Spleen (tissue), 11 donors: Measurements from ENCODE around the gene RFXAP. TPM values are rescaled to one million over a fixed set of nuclear protein-coding genes. Genes with fewer than 3 reads are reported as not detected.

Experiments used
- DNase-seq: peaks from one replicate; pipeline ENCODE4 v3.0.0-alpha.2; 2020
- H3K27ac ChIP-seq, 8 donors: fragments of 200-600 bp; sonication (generic) in 7 of 8; 1 replicate in 4 of 8; 2 replicates in 4 of 8; pipeline versions ENCODE4 v1.5.0 to v1.8.0; 2016 to 2021; ENCODE audit warnings: inconsistent platforms in 4 of 8, mild to moderate bottlenecking in 4 of 8, moderate library complexity in 1 of 8
- H3K27me3 ChIP-seq, 7 donors: fragments of 200-600 bp; sonication (generic) in 6 of 7; replicated peaks in 1 of 7; 1 replicate in 4 of 7; 2 replicates in 3 of 7; pipeline versions ENCODE4 v1.5.0 to v1.8.0; 2016 to 2021; ENCODE audit warnings: inconsistent platforms in 3 of 7, mild to moderate bottlenecking in 1 of 7
- H3K36me3 ChIP-seq, 6 donors: fragments of 200-600 bp; sonication (generic) in 5 of 6; 1 replicate in 4 of 6; 2 replicates in 2 of 6; pipeline versions ENCODE4 v1.5.0 to v1.8.0; 2016 to 2021; ENCODE audit warnings: inconsistent platforms in 2 of 6
- H3K4me1 ChIP-seq, 6 donors: fragments of 200-600 bp; sonication (generic) in 5 of 6; 1 replicate in 3 of 6; 2 replicates in 3 of 6; pipeline versions ENCODE4 v1.5.0 to v1.8.0; 2016 to 2021; ENCODE audit warnings: inconsistent platforms in 3 of 6
- H3K4me3 ChIP-seq, 8 donors: fragments of 200-600 bp; sonication (generic) in 7 of 8; 1 replicate in 4 of 8; 2 replicates in 4 of 8; pipeline versions ENCODE4 v1.5.0 to v1.8.0; 2016 to 2021; ENCODE audit warnings: inconsistent platforms in 4 of 8, mild to moderate bottlenecking in 4 of 8, moderate library complexity in 2 of 8
- H3K9me3 ChIP-seq, 8 donors: fragments of 200-600 bp; sonication (generic) in 7 of 8; 1 replicate in 4 of 8; 2 replicates in 4 of 8; pipeline versions ENCODE4 v1.5.0 to v1.8.0; 2016 to 2021; ENCODE audit warnings: inconsistent platforms in 4 of 8
- POLR2A ChIP-seq, 3 donors: fragments of 450-650 bp; IDR thresholded peaks; one replicate each; pipeline ENCODE4 v1.5.1; 2017; ENCODE audit warnings: antibody characterized with exemption in 3 of 3, mild to moderate bottlenecking in 1 of 3
- POLR2AphosphoS5 ChIP-seq, 3 donors: sonication (generic); formaldehyde crosslinking; IDR thresholded peaks; one replicate each; pipeline ENCODE4 v1.5.1; 2017; ENCODE audit warnings: antibody characterized with exemption in 3 of 3
- WGBS, 5 donors: extraction: QIAGEN DNeasy Blood & Tissue Kit in 3 of 5; methylation state at CpG; one replicate each; pipeline versions ENCODE4 v1.1.5 to v1.1.7; 2013 to 2018; 5-methylcytosine and 5-hydroxymethylcytosine counted together
- intact Hi-C: fragments of 100-400 bp; cut with DNase I; formaldehyde crosslinking; loops from one replicate; pipeline ENCODE4 v1.15.0; 2023; ENCODE audit warnings: low total_unique reads
- polyA plus RNA-seq, 3 donors: library from polyadenylated mRNA; stranded (reverse); fragments of 200-250 nt; gene quantifications; one replicate each; pipeline ENCODE4 v1.2.1, GENCODE V29; 2013
- total RNA-seq, 7 donors: library from RNA; depleted of rRNA in 3 of 7; stranded (reverse); fragments of >200 nt in 3 of 7; fragmentation: NEBNext Ultra II Directional in 4 of 7; extraction: Animal tissue kit (Norgen Biotek cat#: 25700) in 4 of 7; gene quantifications; one replicate each; pipeline versions ENCODE4 v1.1.0 to v1.2.1, GENCODE V29; 2016 to 2021
- TF ChIP-seq, protein P1 (sequence below), 11 experiments: fragments of 200-600 bp in 7 of 11; fragments of 450-650 bp in 4 of 11; sonication (generic) in 4 of 11; IDR thresholded peaks in 8 of 11; conservative IDR thresholded peaks in 3 of 11; 1 replicate in 7 of 11; 2 replicates in 4 of 11; pipeline versions ENCODE4 v1.4.0 to v1.8.0; 2016 to 2021; ENCODE audit warnings: antibody characterized with exemption in 11 of 11, inconsistent platforms in 4 of 11, mild to moderate bottlenecking in 1 of 11
- donor health status: healthy with polysubstance abuse.
- donor health status: DM: no; HTN: no; CAD: no; lungs with moderate emphysema.
- donor health status: DM: no; HTN: no; CAD: no.
- donor health status: Bipolar disorder and iron deficiency.
- donor health status: healthy.
- donor health status: DM: no; HTN: no; CAD: no.
- donor health status: DM: yes; HTN: yes; CAD: no.

The RFXAP gene
- total and polyA plus RNA-seq, 10 donors = 4.6 to 9.3 (median 6.5) TPM

GRCh38 chr13:36870050-36870692 lies 51.1 kb downstream of the RFXAP start:
- DNase-seq = no peak
- WGBS, 5 donors = 83 to 93% (median 85%) methylated on average over 1 of the region's 1 CpG
- H3K9me3 ChIP-seq = no peaks in the 10 kb centered on the region
- H3K4me1 ChIP-seq = no peaks in the 10 kb centered on the region
- no peak overlapping the region for H3K27ac ChIP-seq
- intact Hi-C loops = no loop called here
- H3K36me3 ChIP-seq = no peaks in the 10 kb centered on the region
- H3K4me3 ChIP-seq = no peak overlapping the region
- peaks cover 0 to 7% (median 0%) of the 10 kb centered on the region in 7 donors for H3K27me3 ChIP-seq
- TF ChIP-seq, protein P1, sequence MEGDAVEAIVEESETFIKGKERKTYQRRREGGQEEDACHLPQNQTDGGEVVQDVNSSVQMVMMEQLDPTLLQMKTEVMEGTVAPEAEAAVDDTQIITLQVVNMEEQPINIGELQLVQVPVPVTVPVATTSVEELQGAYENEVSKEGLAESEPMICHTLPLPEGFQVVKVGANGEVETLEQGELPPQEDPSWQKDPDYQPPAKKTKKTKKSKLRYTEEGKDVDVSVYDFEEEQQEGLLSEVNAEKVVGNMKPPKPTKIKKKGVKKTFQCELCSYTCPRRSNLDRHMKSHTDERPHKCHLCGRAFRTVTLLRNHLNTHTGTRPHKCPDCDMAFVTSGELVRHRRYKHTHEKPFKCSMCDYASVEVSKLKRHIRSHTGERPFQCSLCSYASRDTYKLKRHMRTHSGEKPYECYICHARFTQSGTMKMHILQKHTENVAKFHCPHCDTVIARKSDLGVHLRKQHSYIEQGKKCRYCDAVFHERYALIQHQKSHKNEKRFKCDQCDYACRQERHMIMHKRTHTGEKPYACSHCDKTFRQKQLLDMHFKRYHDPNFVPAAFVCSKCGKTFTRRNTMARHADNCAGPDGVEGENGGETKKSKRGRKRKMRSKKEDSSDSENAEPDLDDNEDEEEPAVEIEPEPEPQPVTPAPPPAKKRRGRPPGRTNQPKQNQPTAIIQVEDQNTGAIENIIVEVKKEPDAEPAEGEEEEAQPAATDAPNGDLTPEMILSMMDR (IDR thresholded peaks at IDR 0.05 in 8 of 11, conservative IDR thresholded peaks at IDR 0.05 in 3 of 11) = no peak
- TF ChIP-seq POLR2AphosphoS5 (IDR thresholded peaks at IDR 0.05) (no peak), POLR2A (IDR thresholded peaks at IDR 0.05) (no peak)

GRCh38 chr13:36872621-36873020 lies 53.6 kb downstream of the RFXAP start:
- no peaks in the 10 kb centered on the region for H3K4me1 ChIP-seq
- no peaks in the 10 kb centered on the region for H3K9me3 ChIP-seq
- TF ChIP-seq, protein P1 (IDR thresholded peaks at IDR 0.05 in 8 of 11, conservative IDR thresholded peaks at IDR 0.05 in 3 of 11) = no peak
- 80 to 93% (median 88%) methylated on average over 10 of the region's 10 CpGs for whole genome bisulfite sequencing, 5 donors
- no peaks in the 10 kb centered on the region for H3K36me3 ChIP-seq
- H3K27me3 ChIP-seq = no peaks in the 10 kb centered on the region
- DNase-seq = no peak
- no peak overlapping the region for H3K27ac ChIP-seq
- no peak overlapping the region for H3K4me3 ChIP-seq
- intact Hi-C loops = no loop called here

DNA sequence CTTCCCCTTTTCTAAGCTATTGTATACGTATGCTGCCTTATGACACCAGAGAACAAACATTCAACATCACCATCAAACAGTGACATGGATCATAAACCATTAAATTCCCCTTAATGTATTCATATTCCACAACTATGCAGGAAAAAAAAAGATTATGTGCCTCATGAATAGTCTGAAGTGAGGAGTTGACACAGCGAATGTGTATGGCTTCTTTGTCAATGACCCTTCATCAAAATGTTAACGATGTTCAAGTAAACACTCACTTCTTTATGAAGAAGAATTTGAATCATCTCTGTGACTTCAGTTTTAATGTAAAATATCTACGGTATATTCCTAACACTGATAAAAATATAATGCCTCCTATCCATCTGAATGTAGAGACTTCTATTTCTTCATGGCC lies 56.4 kb downstream of the RFXAP start:
- Histone ChIP-seq H3K4me1 (no peaks in the 10 kb centered on the region), H3K9me3 (no peaks in the 10 kb centered on the region), H3K27me3 (no peaks in the 10 kb centered on the region), H3K36me3 (no peaks in the 10 kb centered on the region), H3K4me3 (no peak overlapping the region), H3K27ac (no peak overlapping the region)
- WGBS, 5 donors = 90 to 96% (median 92%) methylated on average over 4 of the region's 4 CpGs
- DNase-seq = no peak
- intact Hi-C loops = no loop called here
- TF ChIP-seq POLR2A (IDR thresholded peaks at IDR 0.05) = no peak
- no peak for TF ChIP-seq POLR2AphosphoS5 (IDR thresholded peaks at IDR 0.05)
- TF ChIP-seq, protein P1 (IDR thresholded peaks at IDR 0.05 in 8 of 11, conservative IDR thresholded peaks at IDR 0.05 in 3 of 11) = no peak

- H3K9me3 ChIP-seq = no peaks in the 10 kb centered on the region
Measured at GRCh38 chr13:36875961-36876360, 56.9 kb downstream of the RFXAP start.

More at GRCh38 chr13:36875961-36876360, 56.9 kb downstream of the RFXAP start:
- TF ChIP-seq POLR2A (IDR thresholded peaks at IDR 0.05) (no peak), POLR2AphosphoS5 (IDR thresholded peaks at IDR 0.05) (no peak)
- TF ChIP-seq, protein P1 (IDR thresholded peaks at IDR 0.05 in 8 of 11, conservative IDR thresholded peaks at IDR 0.05 in 3 of 11) = no peak
- Histone ChIP-seq H3K4me1 (no peaks in the 10 kb centered on the region), H3K4me3 (no peak overlapping the region), H3K27ac (no peak overlapping the region), H3K36me3 (no peaks in the 10 kb centered on the region), H3K27me3 (no peaks in the 10 kb centered on the region)
- DNase-seq = no peak
- intact Hi-C loops = no loop called here
- WGBS, 5 donors = 66 to 89% (median 73%) methylated on average over 4 of the region's 4 CpGs

Other genes starting within 250 kb of the RFXAP start
- not detected for gene SERTM1, start 145.2 kb upstream of the RFXAP start, total RNA-seq
- gene SERTM1, start 145.2 kb upstream of the RFXAP start, polyA plus RNA-seq = not detected
- gene SMAD9, start 101.0 kb downstream of the RFXAP start, total RNA-seq = 1 to 10 TPM; 1.2 to 2.9 (median 1.7) TPM
- 1 to 10 TPM in 1 of 3 donors, under 1 TPM in 2; 0.67 to 1.1 (median 0.80) TPM for gene SMAD9, start 101.0 kb downstream of the RFXAP start, polyA plus RNA-seq
- 10 to 100 TPM; 20.8 to 36.8 (median 24.6) TPM for gene ALG5, start 180.1 kb downstream of the RFXAP start, total RNA-seq
- gene ALG5, start 180.1 kb downstream of the RFXAP start, polyA plus RNA-seq = 10 to 100 TPM; 24.4 to 29.6 (median 28.8) TPM
- gene EXOSC8, start 181.6 kb downstream of the RFXAP start, total RNA-seq = 10 to 100 TPM; 24.9 to 43.7 (median 37.0) TPM
- 10 to 100 TPM; 54.2 to 86.2 (median 70.3) TPM for gene EXOSC8, start 181.6 kb downstream of the RFXAP start, polyA plus RNA-seq
- 10 to 100 TPM; 53.8 to 95.3 (median 72.7) TPM for gene SUPT20H, start 240.5 kb downstream of the RFXAP start, total RNA-seq
- gene SUPT20H, start 240.5 kb downstream of the RFXAP start, polyA plus RNA-seq = 10 to 100 TPM; 22.0 to 22.9 (median 22.8) TPM